Measurements from ENCODE around the gene SLC39A11.

DNA sequence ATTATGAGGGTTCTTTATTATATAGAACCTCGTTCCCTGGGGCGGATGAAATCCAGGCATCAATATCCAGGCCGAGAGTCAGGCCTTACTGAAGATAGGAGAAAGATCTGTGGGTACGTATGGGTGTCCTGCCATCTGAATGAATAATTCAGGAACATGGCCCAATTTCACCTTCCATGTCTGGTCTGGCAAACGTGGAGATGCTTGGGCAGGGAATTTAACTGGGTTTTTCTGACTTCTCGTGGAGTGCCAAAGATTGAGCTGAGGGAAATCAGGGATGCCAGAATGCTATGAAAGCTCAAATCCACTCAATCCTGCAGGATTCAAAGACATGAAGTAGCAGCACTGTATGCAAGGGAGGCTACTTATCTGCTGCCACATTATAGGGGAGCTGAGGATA, 302.8 kb downstream of the SLC39A11 start:
- TF ChIP-seq ZNF138 (CRISPR knock-in tag; conservative IDR thresholded peaks at IDR 0.05) (no peak), ZNF317 (CRISPR knock-in tag; IDR thresholded peaks at IDR 0.05; ENCODE audit: borderline replicate concordance, low read depth) (no peak), TCF7 (CRISPR knock-in tag; IDR thresholded peaks at IDR 0.05; ENCODE audit: low read depth) (no peak), JUN (CRISPR knock-in tag; IDR thresholded peaks at IDR 0.05) (no peak), ZNF416 (CRISPR knock-in tag; IDR thresholded peaks at IDR 0.05) (no peak), CREB1 (CRISPR knock-in tag; IDR thresholded peaks at IDR 0.05) (no peak), ELF4 (CRISPR knock-in tag; IDR thresholded peaks at IDR 0.05; ENCODE audit: low read depth) (no peak)
- TF ChIP-seq, protein P1, sequence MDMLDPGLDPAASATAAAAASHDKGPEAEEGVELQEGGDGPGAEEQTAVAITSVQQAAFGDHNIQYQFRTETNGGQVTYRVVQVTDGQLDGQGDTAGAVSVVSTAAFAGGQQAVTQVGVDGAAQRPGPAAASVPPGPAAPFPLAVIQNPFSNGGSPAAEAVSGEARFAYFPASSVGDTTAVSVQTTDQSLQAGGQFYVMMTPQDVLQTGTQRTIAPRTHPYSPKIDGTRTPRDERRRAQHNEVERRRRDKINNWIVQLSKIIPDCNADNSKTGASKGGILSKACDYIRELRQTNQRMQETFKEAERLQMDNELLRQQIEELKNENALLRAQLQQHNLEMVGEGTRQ (CRISPR knock-in tag; IDR thresholded peaks at IDR 0.05), result no peak
- TF ChIP-seq, protein P2, sequence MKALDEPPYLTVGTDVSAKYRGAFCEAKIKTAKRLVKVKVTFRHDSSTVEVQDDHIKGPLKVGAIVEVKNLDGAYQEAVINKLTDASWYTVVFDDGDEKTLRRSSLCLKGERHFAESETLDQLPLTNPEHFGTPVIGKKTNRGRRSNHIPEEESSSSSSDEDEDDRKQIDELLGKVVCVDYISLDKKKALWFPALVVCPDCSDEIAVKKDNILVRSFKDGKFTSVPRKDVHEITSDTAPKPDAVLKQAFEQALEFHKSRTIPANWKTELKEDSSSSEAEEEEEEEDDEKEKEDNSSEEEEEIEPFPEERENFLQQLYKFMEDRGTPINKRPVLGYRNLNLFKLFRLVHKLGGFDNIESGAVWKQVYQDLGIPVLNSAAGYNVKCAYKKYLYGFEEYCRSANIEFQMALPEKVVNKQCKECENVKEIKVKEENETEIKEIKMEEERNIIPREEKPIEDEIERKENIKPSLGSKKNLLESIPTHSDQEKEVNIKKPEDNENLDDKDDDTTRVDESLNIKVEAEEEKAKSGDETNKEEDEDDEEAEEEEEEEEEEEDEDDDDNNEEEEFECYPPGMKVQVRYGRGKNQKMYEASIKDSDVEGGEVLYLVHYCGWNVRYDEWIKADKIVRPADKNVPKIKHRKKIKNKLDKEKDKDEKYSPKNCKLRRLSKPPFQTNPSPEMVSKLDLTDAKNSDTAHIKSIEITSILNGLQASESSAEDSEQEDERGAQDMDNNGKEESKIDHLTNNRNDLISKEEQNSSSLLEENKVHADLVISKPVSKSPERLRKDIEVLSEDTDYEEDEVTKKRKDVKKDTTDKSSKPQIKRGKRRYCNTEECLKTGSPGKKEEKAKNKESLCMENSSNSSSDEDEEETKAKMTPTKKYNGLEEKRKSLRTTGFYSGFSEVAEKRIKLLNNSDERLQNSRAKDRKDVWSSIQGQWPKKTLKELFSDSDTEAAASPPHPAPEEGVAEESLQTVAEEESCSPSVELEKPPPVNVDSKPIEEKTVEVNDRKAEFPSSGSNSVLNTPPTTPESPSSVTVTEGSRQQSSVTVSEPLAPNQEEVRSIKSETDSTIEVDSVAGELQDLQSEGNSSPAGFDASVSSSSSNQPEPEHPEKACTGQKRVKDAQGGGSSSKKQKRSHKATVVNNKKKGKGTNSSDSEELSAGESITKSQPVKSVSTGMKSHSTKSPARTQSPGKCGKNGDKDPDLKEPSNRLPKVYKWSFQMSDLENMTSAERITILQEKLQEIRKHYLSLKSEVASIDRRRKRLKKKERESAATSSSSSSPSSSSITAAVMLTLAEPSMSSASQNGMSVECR (CRISPR knock-in tag; IDR thresholded peaks at IDR 0.05; ENCODE audit: borderline replicate concordance), result no peak
- TF ChIP-seq, protein P3, sequence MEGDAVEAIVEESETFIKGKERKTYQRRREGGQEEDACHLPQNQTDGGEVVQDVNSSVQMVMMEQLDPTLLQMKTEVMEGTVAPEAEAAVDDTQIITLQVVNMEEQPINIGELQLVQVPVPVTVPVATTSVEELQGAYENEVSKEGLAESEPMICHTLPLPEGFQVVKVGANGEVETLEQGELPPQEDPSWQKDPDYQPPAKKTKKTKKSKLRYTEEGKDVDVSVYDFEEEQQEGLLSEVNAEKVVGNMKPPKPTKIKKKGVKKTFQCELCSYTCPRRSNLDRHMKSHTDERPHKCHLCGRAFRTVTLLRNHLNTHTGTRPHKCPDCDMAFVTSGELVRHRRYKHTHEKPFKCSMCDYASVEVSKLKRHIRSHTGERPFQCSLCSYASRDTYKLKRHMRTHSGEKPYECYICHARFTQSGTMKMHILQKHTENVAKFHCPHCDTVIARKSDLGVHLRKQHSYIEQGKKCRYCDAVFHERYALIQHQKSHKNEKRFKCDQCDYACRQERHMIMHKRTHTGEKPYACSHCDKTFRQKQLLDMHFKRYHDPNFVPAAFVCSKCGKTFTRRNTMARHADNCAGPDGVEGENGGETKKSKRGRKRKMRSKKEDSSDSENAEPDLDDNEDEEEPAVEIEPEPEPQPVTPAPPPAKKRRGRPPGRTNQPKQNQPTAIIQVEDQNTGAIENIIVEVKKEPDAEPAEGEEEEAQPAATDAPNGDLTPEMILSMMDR (IDR thresholded peaks at IDR 0.05), result no peak
- TF ChIP-seq, protein P4, sequence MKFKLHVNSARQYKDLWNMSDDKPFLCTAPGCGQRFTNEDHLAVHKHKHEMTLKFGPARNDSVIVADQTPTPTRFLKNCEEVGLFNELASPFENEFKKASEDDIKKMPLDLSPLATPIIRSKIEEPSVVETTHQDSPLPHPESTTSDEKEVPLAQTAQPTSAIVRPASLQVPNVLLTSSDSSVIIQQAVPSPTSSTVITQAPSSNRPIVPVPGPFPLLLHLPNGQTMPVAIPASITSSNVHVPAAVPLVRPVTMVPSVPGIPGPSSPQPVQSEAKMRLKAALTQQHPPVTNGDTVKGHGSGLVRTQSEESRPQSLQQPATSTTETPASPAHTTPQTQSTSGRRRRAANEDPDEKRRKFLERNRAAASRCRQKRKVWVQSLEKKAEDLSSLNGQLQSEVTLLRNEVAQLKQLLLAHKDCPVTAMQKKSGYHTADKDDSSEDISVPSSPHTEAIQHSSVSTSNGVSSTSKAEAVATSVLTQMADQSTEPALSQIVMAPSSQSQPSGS (CRISPR knock-in tag; IDR thresholded peaks at IDR 0.05; ENCODE audit: borderline replicate concordance, low read depth), result no peak
- TF ChIP-seq, protein P5, sequence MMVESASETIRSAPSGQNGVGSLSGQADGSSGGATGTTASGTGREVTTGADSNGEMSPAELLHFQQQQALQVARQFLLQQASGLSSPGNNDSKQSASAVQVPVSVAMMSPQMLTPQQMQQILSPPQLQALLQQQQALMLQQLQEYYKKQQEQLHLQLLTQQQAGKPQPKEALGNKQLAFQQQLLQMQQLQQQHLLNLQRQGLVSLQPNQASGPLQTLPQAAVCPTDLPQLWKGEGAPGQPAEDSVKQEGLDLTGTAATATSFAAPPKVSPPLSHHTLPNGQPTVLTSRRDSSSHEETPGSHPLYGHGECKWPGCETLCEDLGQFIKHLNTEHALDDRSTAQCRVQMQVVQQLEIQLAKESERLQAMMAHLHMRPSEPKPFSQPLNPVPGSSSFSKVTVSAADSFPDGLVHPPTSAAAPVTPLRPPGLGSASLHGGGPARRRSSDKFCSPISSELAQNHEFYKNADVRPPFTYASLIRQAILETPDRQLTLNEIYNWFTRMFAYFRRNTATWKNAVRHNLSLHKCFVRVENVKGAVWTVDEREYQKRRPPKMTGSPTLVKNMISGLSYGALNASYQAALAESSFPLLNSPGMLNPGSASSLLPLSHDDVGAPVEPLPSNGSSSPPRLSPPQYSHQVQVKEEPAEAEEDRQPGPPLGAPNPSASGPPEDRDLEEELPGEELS (CRISPR knock-in tag; IDR thresholded peaks at IDR 0.05), result no peak
- TF ChIP-seq, protein P6, sequence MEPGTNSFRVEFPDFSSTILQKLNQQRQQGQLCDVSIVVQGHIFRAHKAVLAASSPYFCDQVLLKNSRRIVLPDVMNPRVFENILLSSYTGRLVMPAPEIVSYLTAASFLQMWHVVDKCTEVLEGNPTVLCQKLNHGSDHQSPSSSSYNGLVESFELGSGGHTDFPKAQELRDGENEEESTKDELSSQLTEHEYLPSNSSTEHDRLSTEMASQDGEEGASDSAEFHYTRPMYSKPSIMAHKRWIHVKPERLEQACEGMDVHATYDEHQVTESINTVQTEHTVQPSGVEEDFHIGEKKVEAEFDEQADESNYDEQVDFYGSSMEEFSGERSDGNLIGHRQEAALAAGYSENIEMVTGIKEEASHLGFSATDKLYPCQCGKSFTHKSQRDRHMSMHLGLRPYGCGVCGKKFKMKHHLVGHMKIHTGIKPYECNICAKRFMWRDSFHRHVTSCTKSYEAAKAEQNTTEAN (CRISPR knock-in tag; IDR thresholded peaks at IDR 0.05), result no peak
